SHP77 (cell line): ENCODE measurements around the gene NANS.
"Not testable (repeated sequence)": the region's sequence is repeated elsewhere in the genome, so short reads cannot be mapped to it uniquely, and the experiment has no call there.

Experiments used
- DNase-seq, 2 experiments: peaks; one replicate each; lab custom pipeline; 2025; lab: John Stamatoyannopoulos, UW

The NANS gene

GRCh38 chr9:98101416-98101815 is 44.9 kb downstream of the NANS start:
- no peak for DNase-seq

DNA sequence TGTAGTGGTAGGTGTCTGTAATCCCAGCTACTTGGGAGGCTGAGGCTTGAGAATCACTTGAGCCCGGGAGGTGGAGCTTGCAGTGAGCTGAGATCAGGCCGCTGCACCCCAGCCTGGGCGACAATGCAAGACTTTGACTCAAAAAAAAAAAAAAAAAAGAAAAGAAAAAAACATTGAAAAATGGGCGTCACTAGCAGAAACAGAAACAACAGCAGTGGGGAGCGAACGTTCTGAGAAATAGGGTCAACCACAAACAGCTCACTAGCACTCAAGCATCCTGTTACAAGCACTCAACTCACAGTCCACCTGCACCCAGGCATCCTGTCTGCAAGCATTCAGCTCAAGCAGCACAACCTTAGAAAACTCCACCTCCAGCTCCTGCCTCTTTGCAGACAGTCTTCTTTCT is 45.3 kb downstream of the NANS start:
- no peak for DNase-seq

GRCh38 chr9:98104445-98104881 is 47.9 kb downstream of the NANS start:
- no peak for DNase-seq

DNA sequence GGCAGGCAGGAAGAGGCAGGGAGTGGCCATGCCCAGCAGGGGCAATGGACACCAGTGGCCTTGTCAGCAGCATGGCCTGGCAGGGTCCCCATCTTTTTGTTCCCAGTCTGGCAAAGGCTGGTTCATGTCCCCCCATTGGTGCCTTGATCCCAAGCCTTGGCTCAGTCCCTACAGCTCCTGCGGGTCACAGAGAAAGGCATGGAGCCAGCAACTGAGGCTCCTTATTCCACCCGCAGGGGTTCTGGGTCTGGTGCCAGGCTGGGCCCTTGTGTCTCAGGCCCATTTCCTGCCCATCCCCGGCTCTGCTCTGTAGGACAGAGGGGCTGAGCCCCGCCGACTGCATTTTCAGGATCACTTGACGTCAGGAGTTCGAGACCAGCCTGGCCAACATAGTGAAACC is 48.5 kb downstream of the NANS start:
- DNase-seq = no peak

GRCh38 chr9:98107926-98108325 is 51.4 kb downstream of the NANS start:
- no peak for DNase-seq

DNA sequence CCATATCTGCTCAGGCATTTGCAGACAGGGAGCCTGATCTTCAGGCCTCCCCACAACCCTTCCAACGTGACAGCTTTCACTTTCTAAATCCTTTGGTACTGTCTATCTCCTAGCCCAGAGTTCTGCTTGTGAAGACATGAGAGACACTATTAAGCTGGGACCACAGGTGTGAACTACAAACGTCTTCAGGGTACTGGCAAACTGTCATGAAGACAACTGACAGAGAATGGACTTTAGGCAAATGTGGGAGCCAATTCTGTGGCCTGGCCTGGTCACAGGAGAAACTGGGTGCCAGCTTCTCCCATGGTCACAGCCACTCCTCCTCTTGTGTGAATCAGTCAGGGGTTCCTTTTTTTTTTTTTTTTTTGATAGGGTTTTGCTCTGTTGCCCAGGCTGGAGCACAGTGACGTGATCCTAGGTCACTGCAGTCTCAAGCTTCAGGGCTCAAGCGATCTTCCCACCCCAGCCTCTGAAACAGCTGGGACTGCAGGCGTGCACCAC is 52.0 kb downstream of the NANS start:
- no peak for DNase-seq

DNA sequence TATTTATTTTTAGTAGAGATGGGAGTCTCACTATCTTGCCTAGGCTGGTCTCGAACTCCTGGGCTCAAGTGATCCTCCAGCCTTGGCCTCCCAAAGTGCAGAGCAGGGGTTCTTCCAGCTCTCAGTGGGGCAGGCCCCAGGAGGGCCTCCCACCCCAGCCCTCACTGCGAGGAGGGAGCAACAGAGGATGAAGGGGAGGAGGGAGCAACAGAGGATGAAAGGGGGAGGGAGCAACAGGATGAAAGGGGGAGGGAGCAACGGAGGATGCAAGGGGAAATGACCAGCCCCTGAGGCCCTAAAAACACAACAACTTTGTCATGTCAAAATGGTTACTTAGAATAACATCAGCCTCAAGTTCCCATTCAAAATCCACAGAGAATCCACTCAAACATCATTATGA is 52.5 kb downstream of the NANS start:
- DNase-seq = no peak

GRCh38 chr9:98117097-98117496 is 60.6 kb downstream of the NANS start:
- not testable (repeated sequence) for DNase-seq

DNA sequence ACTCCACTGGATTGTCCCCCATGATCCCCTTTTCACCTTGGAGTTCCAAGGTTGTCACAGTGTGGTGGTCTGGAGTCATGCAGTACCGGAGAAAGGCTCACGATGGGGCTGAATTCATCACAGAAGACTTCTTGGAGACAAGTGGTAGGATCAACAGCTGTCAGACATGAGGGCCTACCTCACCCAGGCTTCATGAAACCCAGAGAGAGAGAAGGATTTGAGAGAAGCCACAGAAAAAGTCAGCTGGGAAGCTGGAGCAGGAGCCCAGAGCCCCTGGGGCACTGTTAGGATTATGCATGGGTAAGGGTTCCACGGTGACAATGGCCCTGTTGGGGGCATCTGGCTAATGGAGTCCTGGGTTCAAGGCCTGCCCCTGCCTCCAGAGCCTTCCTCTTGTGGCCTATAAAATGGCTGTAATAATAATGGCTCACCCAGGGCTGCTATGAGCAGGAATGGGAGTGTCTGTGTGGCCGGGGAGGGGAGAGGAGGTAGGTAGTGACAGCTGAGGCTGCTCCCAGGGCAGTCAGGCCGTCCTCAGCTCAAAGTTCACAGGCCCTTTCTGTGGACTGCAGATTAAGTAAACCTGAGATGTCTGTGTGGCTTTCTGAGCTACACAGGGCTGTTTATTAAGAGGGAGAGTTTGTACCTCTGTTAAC is 61.6 kb downstream of the NANS start:
- peak; percentile 26 to 36 for DNase-seq

DNA sequence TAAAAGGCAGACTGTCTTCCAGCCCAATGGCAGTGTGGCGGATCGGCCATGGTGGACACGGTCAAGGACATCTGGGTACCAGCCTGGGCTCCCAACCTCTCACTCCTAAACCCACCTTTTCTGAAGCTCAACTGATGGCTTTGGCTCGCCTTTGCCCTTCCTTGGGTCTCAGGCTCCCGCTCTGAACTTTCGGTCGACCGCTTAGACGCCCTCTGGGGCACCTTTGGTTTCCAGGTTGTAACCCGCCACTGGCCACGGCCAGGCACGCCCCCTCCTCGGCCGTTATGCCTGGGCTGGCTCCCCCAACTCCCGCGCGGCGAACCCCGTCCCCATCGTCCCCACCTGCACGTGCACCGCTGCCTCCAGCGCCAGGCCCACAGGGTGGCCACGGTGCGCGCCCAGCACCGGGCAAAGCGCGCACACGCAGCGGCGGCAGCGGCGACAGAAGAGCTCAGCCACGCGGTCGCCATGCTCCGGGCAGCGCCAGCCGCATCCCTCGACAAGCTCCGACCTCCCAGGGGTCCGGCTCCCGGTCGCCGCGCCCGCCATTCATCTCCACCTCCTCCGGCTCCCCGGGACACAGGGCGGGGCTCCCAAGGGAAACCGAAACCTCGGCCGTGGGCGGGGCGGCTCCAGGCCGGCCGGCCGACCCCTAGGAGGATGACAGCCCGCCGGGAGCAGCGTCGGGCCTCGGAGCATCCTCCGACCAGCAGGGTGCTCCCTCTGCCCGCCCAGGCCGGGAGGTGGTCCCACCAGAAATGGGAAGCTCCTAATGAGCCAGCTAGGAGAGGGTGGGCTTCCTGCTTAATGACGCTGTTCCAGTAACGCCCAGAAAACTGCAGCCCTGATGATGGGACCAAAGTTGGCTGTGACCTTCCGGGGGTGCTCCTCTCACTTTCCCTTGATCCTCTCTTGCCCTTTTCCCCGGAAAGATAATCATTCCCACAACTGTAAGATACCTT is 62.4 kb downstream of the NANS start, which contains the start of gene TRIM14:
TSS of gene TRIM14 (minus strand) at position 583 of the 962 bp plus-strand sequence. CDS start at position 549, 34 bp downstream.
- DNase-seq = peak; percentile 50 to 65

DNA sequence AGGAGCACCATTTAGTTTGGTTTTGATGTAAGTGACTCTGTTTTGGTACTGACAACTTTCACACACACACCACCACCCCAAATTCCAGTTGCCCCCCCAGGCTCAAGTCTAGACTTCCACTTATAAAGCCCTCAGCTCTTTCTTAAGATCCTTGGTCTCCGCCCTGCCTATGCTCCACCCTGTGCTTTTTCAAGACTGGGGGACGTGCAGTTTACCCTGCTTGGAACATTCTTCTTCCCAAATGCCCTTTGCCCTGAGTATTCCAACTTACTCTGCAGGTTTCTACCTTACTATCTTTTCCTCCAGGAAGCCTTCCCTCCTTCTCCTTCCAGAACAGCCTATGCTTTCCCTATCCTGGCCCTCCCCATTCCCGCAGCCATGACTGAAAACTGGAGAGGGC is 63.9 kb downstream of the NANS start:
- DNase-seq = no peak

DNA sequence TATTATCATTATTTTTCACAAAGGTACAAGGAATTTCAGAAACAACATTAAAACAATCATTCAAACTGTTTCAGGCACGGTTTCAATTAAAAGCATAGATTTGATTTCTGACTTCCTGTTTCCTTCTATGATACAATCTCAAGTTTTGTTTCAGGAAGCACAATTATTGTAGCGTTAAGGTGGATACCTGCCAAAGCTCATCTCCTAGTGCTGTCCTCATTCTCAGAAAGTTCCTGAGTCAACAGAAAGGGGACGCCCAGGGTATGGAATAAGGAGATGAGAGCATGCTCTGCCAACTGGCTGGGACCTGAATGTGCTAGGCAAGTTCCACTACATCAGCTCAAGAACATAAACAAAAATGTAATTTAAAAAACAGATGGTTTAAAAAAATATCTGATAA is 64.5 kb downstream of the NANS start:
- no peak for DNase-seq

DNA sequence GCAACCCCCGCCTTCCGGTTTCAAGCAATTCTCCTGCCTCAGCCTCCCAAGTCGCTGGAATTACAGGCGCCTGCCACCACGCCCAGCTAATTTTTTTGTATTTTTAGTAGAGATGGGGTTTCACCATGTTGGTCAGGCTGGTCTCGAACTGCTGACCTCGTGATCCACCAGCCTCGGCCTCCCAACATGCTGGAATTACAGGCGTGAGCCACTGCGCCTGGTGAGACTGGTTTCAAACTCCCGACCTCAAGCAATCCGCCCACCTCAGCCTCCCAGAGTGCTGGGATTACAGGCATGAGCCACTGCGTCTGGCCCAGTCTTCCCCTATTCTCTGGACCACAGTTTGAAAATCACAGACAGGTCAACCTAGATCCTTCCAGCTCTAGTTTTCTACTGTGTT is 67.6 kb downstream of the NANS start:
- DNase-seq = not testable (repeated sequence)

GRCh38 chr9:98124637-98125426 is 68.3 kb downstream of the NANS start:
- DNase-seq = no peak

GRCh38 chr9:98127226-98127625 is 70.7 kb downstream of the NANS start:
- DNase-seq = no peak

- no peak for DNase-seq
These were observed 71.8 kb downstream of the NANS start for GRCh38 chr9:98128316-98128715.

- DNase-seq = no peak
These were observed 72.9 kb downstream of the NANS start for GRCh38 chr9:98129451-98129881.

GRCh38 chr9:98130060-98130459 is 73.5 kb downstream of the NANS start:
- not testable (repeated sequence) for DNase-seq

GRCh38 chr9:98130576-98131228 is 74.2 kb downstream of the NANS start:
- no peak for DNase-seq

DNA sequence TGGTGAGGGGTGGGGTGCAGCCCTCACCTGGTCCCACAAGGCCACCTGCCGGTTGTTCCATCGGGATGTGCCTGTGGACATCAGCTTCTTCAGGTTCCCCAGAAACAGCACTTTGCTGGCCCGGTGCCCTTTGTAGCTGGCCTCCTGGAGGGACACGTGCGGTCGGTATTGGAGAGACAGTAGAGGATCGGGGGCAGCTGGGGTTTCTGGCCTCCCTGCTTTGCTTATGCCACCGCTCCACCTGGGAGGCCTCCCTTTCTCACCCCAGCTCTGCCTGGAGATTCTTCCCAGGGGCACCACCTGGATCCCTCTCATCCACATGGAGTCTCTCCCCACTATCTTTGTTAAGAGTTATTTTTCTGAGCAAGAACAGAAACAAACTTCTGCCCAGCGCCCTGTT is 75.6 kb downstream of the NANS start:
- DNase-seq = no peak
